IPS DF 4.7 (cell line): Measurements from ENCODE around the gene HCRT.
"Not testable (repeated sequence)": the region's sequence is repeated elsewhere in the genome, so short reads cannot be mapped to it uniquely, and the experiment has no call there.

Experiments used
- DNase-seq: peaks from one replicate; pipeline ENCODE4 v3.0.0-alpha.2; 2013; ENCODE audit warnings: low spot score; ENCODE audit errors: extremely low read depth

The HCRT gene

DNA sequence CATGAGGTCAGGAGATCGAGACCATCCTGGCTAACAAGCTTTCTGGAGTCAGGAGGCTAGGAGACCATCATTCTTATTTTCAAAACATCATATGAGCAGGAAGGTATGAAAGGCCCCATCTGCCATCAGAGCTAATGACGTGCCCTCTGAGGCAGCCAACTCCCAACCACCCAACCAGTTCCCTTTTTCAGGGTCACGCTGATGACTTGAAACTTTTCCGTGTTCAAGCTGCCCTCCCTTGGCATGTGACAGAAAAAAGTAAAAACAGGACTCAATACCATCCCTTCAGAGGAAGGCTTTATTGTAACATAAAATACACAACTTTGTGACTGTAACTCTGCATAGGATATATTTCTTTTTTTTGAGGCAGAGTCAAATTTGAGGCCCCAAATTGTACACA lies 13.6 kb upstream of the HCRT start:
- no peak for DNase-seq

DNA sequence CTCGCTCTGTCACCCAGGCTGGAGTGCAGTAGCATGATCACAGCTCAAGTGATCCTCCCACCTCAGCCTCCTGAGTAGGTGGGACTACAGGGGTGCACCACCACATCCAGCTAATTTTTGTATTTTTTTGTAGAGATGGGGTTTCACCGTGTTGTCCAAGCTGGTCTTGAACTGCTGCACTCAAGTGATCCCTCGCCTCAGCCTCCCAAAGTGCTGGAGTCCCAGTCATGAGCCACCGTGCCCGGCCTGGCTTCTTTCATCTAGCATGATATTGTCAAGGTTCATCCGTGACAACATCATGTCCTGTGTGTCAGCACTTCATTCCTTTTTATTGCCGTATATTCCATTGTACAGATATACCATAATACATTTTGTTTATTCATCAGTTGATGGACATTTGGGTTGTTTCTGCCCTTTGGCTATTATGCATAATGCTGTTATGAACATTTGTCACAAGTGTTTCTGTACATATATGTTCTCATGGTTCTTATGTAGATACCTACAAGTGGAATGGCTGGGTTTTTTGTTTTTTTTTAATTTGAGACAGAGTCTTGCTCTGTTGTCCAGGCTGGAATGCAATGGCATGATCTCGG lies 12.4 kb upstream of the HCRT start:
- no peak for DNase-seq

DNA sequence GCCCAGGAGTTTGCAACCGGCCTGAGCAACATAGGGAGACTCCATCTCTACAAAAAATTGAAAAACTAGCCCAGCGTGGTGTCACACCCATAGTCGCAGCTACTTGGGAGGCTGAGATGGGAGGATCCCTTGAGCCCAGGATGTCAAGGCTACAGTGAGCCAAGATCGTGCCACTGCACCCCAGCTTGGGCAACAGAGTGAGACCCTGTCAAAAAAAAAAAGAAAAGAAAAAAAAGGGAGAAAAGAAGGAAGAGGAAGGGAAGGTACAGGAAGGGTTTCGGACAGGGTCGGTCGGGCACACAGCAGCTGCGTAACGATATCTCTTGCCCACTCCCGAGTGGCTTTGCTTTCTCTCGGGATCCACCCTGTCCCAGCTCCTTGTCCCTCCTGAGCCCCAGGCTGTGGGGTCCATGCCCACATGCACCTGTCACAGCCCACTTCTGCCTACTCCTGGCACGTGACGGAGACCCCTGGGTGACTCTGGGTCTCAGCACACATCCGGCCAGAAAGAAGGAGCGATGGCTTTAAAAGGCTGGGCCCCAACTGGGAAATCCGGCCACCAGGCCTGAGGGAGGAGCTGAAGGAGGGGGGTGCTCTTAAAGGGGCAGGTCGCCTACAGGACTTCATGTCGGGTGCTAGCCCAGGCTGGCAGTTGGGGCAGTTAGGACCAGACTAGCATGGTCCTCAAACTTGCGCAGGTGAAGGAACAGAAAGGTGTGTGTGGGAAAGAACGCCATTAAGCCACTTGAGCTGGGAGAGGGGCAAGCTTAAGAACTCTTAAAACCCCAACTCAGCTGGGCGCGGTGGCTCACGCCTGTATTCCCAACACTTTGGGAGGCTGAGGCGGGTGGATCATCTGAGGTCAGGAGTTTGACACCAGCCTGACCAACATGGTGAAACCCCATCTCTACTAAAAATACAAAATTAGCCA lies 9.0 kb upstream of the HCRT start, which contains the start of gene GHDC:
GHDC (minus strand) TSS at position 526 of the 931 bp plus-strand sequence. CDS start 913 bp downstream, outside the sequence.
- no peak for DNase-seq

DNA sequence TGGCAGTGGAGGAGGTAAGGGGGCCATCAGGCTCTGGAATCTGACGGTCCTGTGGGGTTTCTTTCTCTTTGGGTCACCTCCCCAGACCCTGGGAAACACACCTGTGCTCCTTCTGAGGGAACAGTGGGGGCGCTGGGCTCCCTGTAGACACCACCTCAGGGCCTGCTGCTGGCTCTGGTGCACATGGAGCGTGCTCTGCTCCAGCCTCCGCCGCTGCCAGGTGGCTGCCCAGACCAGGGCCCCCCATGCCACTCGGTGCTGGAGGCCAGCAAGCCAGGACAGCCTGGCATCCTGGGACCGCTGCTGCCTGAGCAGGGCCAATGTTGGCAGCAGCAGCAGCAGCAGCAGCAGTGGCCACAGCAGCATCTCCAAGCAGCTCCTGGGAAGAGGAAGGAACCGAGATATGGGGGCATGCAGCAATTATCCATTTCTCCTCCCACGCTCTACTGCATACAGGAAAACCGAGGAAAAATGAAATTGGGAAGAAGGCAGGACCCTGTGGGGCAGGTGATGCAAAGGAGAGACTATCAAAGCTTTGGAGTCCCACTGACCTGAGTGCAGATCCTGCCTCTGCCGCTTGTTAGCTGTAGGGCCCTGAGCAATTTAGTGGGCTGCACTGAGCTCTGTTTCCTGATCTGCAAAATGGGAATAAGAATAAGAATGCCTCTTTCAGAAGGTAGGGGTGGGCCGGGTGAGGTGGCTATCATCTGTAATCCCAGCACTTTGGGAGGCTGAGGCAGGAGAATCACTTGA lies 8.1 kb upstream of the HCRT start:
- no peak for DNase-seq

DNA sequence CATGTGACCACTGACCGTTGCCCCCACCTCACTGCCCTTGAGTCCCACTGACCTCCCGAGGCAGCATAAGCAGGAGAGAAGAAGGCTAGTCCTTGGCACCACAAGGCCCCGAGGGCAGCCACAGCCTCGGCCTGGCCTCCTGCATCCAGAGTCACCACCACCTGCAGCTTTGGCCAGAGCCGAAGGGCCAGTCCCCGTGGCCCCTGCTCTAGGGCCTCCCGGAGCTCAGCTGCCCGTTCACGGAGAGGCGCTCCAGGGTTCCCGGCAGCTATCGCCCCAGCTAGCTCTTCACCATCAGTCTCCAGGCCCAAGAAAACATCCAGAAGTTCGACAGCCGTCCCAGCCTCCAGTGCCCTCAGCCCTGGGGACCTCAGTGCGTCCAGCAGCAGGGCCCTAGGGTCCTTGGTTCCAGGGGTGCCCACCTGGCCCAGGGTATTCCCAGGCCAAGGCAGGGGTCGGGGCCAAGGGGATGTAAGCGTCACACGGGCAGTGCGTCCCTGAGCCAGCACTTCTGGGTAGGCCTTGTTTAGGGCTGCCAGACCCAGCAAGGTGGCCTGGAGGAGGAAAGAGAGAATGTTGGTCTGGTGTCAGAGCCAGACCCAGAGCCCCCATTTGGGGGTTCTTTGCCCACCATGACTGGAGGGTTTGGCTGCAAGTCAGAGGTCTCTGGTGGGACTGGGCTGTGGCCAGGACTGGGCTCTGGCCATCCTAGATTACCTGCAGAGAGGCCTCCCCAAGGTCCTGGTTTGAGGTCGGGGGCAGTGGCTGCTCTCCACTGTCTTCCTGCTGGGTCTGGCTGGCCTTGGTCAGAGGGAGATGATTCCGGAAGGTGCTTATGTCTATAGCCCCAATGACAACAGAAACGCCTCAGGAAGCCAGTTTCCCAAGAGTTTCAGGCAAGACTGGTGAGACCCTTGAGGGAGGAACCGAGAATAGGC lies 7.2 kb upstream of the HCRT start:
- DNase-seq: no peak

DNA sequence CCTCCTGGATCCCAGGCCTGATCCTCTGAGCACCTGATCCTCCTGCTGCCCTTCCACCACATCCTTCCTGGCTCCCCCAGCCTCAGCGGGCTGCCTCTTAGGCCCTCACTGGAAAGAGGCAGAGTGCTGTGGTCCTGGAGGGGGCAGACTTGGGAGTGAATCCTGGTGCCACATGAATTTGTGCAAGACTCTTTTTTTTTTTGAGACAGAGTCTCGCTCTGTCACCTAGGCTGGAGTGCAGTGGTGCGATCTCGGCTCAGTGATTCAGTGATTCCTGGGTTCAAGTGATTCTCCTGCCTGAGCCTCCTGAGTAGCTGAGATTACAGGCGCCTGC lies 6.0 kb upstream of the HCRT start:
- no peak for DNase-seq

DNA sequence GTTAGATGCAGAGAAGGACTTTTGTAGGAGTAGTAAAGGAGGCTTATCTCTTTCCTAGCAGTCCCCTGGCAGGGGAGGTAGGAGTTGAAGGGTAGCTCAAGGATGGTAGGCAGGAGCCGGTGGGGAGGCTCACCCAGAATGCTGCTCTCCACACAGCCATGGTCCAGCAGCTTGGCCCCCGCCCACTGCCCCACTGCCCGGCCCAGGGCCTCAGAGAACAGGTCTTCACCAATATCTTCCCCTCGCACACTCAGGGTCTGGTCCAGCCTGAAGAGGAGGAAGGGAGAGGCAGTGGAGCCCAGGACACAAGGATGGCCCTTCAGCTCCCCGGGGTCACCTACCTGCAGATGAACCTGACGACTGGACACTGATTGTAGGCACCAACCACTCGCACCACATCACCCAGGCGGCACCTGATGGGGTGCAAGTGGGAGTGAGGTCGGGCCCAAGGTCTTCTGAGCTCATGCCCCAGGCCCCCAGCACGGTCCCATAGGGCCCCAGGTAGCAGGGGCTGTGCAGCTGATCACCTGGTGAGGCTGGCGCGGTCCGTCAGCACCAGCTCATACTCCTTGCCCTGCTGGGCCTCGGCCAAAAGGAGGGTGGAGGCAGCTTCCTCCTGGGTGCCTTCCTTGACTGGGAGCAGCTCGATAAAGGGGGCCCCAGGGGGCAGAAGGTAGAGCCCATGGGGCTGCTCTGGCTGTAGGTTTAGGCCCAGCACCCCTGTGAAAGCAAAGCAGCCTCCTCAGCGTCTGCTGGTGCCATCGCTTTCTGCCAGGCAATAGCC lies 5.4 kb upstream of the HCRT start:
- DNase-seq: no peak

DNA sequence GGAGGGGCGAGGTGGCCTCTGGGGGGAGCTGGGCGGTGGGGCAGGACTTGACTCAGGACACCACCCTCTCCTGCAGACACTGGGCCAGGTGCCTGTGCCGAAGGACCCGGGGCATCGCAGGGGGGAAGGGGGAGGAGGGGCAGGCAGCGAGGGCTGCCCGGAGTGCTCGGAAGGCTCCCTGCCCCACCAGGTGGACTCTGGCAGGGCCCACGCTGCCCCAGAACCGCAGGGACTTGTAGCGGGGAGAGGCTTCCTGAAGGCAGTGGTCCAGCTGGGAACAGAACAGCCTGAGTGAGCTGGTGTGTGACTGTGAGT lies 4.4 kb upstream of the HCRT start:
- DNase-seq: no peak

DNA sequence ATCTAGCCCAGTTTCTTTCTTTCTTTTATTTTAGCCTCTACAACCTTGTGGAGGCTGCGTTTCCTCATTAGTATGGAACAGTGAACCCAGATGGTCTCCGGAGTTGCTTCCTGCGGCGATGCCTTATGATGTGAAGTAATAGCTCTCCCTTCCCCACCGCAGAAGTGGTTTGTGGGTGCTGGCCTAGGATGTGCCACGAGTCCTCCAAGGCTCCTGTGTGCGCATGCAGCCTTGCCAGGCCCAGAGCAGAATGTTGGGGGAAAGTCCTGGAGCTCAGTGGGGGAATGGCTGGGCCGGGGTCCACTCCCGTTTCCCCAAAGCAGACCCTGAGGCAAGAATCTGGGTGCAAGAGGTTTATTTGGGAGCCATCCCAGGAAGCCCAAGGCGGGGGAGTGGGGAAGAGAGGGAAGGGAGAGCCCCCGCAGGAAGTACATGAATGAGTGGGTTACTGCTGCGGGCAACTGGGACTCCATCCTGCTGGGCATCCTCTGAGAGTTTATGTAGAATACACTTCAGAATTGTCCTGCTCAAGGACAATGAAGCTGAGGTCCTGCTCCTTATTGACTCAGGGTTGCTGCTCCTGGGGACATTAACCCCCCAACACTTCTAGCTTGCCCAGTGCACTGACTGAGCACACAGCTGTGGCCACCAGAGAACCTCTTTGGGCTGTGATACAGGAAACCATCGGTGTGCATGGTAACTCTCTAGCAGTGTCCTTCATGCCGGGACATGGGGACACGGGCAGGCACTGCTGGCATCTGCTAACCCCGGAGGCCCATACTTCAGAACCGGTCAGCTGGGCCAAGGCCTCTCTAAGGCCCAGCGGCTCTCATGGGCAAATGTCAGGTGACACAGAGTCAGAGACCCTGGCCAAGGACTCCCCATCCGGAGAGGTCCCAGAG lies 3.7 kb upstream of the HCRT start:
- DNase-seq: no peak

DNA sequence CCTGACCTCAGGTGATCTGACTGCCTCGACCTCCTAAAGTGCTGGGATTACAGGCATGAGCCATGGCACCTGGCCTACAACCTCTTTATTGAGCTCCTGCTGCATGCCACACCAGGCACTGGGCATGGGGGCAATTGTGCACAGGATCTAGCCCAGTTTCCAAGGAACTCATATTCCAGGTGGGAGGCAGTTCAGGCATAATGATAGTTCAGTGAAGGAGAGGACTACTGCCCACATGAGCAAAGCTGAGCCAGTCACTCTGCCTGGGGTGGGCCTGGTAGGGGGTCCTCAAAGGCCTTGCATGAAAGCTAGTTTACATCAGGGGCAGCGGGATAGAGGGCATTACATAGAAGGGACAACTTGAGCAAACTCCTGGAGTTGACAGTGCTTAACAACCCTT lies 2.6 kb upstream of the HCRT start:
- DNase-seq: no peak

DNA sequence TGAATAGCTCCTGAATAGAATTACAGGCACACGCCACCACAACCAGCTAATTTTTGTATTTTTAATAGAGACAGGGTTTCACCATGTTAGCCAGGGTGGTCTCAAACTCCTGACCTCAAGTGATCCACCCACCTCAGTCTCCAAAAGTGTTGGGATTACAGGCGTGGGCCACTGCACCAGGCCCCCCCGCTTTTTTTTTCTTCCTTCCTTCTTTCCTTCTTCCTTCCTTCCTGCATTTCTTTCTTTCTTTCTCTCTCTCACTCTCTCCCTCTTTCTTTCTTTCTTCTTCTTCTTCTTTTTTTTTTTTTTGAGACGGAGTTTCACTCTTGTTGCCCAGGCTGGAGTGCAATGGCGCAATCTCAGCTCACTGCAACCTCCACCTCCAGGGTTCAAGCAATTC lies 939 bp upstream of the HCRT start:
- DNase-seq: not testable (repeated sequence)

DNA sequence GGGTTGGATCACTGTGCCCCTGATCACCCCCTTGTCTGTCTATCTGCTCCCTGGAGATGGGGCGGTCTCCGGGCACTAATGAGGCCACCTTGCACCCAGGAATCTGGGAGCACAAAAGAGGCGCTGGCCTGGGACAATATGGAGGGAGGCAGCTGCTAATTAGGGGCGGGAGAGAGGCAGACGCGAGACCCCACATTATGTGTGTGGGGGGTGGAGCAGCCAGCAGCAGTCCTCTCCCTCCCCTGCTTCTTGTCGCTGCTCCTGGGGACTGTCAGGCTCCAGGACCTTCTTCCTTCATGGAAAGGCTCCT lies 324 bp upstream of the HCRT start:
- no peak for DNase-seq

DNA sequence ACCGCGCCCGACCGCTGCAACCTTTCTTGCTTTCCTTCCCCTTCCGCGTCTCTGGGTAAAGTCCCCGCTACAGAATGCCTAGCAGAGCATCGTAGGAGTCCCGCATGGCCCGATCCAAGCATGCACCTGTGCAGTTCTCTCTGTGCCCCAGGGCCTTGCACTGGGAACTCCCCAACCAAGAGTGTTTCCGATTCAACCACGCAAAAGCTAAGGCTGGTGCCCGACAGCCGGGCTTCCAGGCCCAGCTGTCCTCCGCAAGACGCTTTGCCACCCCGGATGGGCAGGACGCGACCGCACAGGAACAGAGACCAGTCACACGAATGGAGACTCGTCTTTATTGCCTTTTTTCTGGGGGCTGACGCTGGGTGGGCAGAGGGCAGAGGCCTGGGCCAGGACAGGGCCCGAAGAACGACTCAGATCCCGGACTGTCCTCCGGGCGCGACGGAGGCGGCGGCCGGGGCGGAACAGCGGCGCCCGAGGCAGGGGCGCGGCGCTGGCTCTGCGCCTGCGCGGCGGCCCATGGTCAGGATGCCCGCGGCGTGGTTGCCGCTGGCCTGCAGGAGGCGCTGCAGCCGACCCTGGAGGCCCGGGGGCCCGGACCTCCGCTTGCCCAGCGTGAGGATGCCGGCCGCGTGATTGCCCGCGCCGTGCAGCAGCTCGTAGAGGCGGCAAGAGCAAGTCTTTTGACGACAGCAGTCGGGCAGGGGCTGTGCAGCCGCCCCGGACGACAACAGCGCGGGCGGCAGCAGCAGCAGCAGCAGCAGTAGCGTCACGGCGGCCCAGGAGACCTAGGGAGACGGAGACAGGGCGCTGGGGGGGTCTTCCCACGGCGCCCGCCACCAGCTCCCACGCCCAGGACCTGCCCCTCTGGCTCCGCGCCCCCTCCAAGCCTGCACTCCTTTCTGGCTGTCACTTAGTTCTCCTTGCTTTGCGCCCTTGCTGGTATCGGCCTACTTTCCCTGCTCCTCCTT lies 1.2 kb downstream of the HCRT start:
- DNase-seq: no peak

DNA sequence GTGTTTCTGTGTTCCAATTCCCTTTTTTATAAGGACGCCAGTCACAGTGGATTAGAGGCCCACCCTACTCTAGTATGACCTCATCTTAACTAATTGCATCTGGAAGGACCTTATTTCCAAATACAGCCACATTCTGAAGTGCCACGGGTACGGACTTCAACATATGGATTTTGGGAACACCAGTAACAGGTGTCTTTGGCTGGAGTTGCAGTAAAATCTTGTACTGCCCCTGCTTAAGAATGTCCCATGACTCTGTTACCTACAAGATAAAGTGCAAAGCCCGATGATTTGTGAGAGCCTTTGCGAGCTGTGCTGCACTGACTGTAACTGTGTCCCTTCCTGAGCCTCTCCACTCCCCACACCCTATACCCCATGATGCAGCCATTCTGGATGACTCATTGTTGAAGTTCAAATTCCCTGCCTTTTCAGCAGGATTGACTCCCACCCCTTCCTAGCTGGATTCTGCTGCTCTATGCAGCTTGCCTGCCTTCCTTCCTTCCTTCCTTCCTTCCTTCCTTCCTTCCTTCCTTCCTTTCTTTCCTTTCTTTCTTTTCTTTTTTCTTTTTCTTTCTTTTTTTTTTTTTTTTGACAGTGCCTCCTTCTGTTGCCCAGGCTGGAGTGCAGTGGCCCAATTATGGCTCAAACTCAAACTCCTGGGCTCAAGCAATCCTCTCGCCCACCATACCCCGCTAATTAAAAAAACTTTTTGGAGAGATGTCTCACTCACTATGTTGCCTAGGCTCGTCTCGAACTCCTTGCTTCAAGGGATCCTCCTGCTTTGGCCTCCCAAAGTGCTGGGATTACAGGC lies 2.1 kb downstream of the HCRT start:
- DNase-seq: no peak

DNA sequence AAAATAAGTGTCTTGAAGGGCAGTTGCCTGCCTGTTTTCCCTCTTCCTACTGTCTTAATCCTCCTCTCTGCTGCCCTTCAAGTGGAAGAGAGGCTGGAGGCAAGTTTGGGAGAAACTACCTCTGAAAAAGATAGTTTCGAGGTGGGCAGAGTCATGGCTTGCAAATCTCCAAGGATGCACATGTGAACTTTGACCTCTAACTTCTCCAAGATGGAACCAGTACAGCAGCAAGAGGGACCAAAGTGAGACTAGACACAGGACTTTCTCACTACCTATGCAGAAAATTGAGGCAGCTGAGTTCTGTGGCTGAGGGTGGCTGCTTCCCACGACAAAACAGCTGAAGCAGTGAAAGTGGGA lies 3.4 kb downstream of the HCRT start:
- DNase-seq: no peak

DNA sequence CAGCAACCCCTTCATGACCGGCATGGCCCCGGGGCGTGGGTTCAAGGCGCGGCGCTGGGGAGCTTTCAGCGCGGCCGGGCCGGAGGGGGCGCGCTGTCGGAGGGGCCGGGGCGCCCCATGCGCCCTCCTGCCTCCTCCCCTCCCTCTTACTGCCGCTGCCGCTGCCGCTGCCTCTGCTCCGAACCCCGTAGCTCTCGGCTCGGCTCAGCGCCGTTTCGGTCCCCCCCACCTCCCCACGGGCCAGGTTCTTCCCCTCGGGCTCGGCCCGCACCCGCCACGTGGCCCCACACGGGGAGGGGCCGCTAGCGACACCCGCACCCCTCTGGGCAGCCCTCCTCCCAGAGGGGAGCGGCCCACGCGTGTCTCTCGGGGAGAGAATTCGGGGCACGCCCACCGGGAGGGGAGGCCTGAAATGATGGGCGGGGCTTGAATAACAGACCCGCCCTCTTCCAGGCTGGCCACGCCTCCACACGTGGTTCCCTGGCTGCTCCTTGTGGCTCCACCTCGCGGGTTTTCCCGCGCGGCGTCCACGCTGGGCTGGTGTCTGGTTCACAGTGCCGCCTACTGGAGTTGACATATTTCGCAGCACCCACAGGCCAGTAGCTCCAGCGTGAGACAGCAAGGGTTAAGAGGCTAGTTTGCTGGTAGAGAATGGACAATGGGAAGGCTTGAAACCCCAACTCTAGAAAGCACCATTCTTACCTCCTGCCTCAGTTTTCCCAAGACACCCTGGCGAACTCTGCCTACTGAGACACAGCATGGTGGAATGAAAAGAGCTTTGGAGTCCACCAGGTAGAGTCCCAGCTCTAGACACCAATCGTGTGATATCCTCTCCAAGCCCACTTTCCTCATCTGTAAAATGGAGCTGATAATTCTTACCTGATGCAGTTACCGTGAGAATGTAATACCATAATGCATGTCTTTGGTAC lies 4.1 kb downstream of the HCRT start, which contains the start of gene KCNH4:
KCNH4 (minus strand) TSS at position 221 of the 929 bp plus-strand sequence; CDS start at position 24, 197 bp downstream.
- no peak for DNase-seq
